H1 (cell line): Measurements from ENCODE around the gene C14orf93. TPM values are rescaled to one million over a fixed set of nuclear protein-coding genes. Genes with fewer than 3 reads are reported as not detected.

ENCODE experiments used
- CTCF ChIA-PET: fragments of 300-600 bp; sonication (Branson Sonifier 250); formaldehyde crosslinking; loops from one replicate; lab custom pipeline; 2021; ENCODE audit not compliant: partially characterized antibody; lab: Charles Lee
- POLR2A ChIA-PET: fragments of 300-600 bp; sonication (Branson Sonifier 250); formaldehyde crosslinking; loops from one replicate; lab custom pipeline; 2021; ENCODE audit warnings: inconsistent platforms; ENCODE audit not compliant: partially characterized antibody; lab: Charles Lee
- DNase-seq, 2 experiments: peaks; one replicate each; pipeline versions ENCODE4 v3.0.0 to v3.0.0-alpha.2; 2010 to 2022; ENCODE audit warnings: low spot score in 2 of 2, low read depth in 1 of 2, mixed read lengths in 1 of 2
- FAIRE-seq: peaks from 2 replicates; lab custom pipeline; 2011; peaks lifted over from hg19 to GRCh38; lab: Jason Lieb, UNC
- H2AFZ ChIP-seq: 2 replicates; pipeline ENCODE4 v1.8.1; 2012; ENCODE audit warnings: low read length, inconsistent platforms
- H2AK5ac ChIP-seq: 2 replicates; pipeline ENCODE4 v1.6.1; 2013; ENCODE audit warnings: low read depth, low read length
- H2BK120ac ChIP-seq: replicated peaks from 2 replicates; pipeline ENCODE3; 2013; ENCODE audit warnings: low read depth, low read length, inconsistent platforms
- H2BK12ac ChIP-seq: 2 replicates; pipeline ENCODE4 v1.6.1; 2013; ENCODE audit warnings: low read depth, low read length
- H2BK15ac ChIP-seq: 2 replicates; pipeline ENCODE4 v1.6.1; 2013; ENCODE audit warnings: low read length
- H2BK20ac ChIP-seq: 2 replicates; pipeline ENCODE4 v1.6.1; 2013; ENCODE audit warnings: low read length
- H2BK5ac ChIP-seq: 2 replicates; pipeline ENCODE4 v1.6.1; 2013; ENCODE audit warnings: low read depth, low read length
- H3K14ac ChIP-seq: 2 replicates; pipeline ENCODE4 v1.6.1; 2013; ENCODE audit warnings: inconsistent platforms; ENCODE audit not compliant: insufficient read length
- H3K18ac ChIP-seq: 2 replicates; pipeline ENCODE4 v1.6.1; 2013; ENCODE audit warnings: low read length; ENCODE audit errors: extremely low read depth
- H3K23ac ChIP-seq: 2 replicates; pipeline ENCODE4 v1.6.1; 2013; ENCODE audit warnings: inconsistent platforms; ENCODE audit not compliant: insufficient read length
- H3K23me2 ChIP-seq: 2 replicates; pipeline ENCODE4 v1.6.1; 2013; ENCODE audit warnings: low read depth, low read length
- H3K27ac ChIP-seq: 2 replicates; pipeline ENCODE4 v1.6.1; 2011; ENCODE audit warnings: low read depth, low read length, inconsistent platforms
- H3K27me3 ChIP-seq, 4 experiments: replicated peaks in 1 of 4; 1 replicate in 1 of 4; 2 replicates in 3 of 4; pipeline versions ENCODE4 v1.6.1 to v1.8.1; 2011 to 2013; ENCODE audit warnings: low read length in 3 of 4, mild to moderate bottlenecking in 3 of 4, inconsistent platforms in 2 of 4, mixed read lengths in 2 of 4, moderate library complexity in 1 of 4; ENCODE audit not compliant: control insufficient read depth in 3 of 4, insufficient read depth in 3 of 4; ENCODE audit errors: extremely low read depth in 1 of 4
- H3K36me3 ChIP-seq, 4 experiments: 2 replicates each; pipeline versions ENCODE4 v1.6.1 to v1.8.1; 2011 to 2013; ENCODE audit warnings: mild to moderate bottlenecking in 4 of 4, low read length in 3 of 4, moderate library complexity in 2 of 4, control low read depth in 1 of 4, inconsistent platforms in 1 of 4; ENCODE audit not compliant: insufficient read depth in 4 of 4, control insufficient read depth in 2 of 4
- H3K4ac ChIP-seq: replicated peaks from 2 replicates; pipeline ENCODE3; 2013; ENCODE audit warnings: low read length, low read depth, mixed read lengths, inconsistent platforms; ENCODE audit not compliant: insufficient read length
- H3K4me1 ChIP-seq, 4 experiments: replicated peaks in 1 of 4; 1 replicate in 1 of 4; 2 replicates in 3 of 4; pipeline versions ENCODE4 v1.6.1 to v1.8.1; 2011 to 2013; ENCODE audit warnings: low read length in 3 of 4, inconsistent platforms in 2 of 4, mixed read lengths in 1 of 4; ENCODE audit not compliant: insufficient read depth in 4 of 4, control insufficient read depth in 3 of 4
- H3K4me2 ChIP-seq, 2 experiments: 2 replicates each; pipeline versions ENCODE4 v1.6.1 to v1.8.1; 2011 to 2013; ENCODE audit warnings: low read depth in 2 of 2, low read length in 2 of 2, control low read depth in 1 of 2, inconsistent platforms in 1 of 2, mild to moderate bottlenecking in 1 of 2; ENCODE audit not compliant: insufficient read depth in 1 of 2
- H3K4me3 ChIP-seq, 4 experiments: fragments of 200-600, 300-600 bp in 1 of 4; sonication (generic), shearing (Covaris generic), sonication (Bioruptor Twin) in 1 of 4; 2 replicates each; pipeline versions ENCODE4 v1.5.1 to v1.8.1; 2011 to 2016; ENCODE audit warnings: low read length in 4 of 4, low read depth in 3 of 4, control low read depth in 2 of 4, inconsistent platforms in 2 of 4, mild to moderate bottlenecking in 2 of 4, mixed read lengths in 1 of 4, moderate library complexity in 1 of 4; ENCODE audit not compliant: insufficient read depth in 2 of 4; ENCODE audit errors: extremely low read depth in 1 of 4
- H3K56ac ChIP-seq: replicated peaks from 2 replicates; pipeline ENCODE3; 2013; ENCODE audit warnings: low read depth, mild to moderate bottlenecking, mixed read lengths, low read length, inconsistent platforms; ENCODE audit not compliant: insufficient read length
- H3K79me1 ChIP-seq: 2 replicates; pipeline ENCODE4 v1.6.1; 2013; ENCODE audit warnings: low read depth, low read length, control low read depth
- H3K79me2 ChIP-seq, 2 experiments: 2 replicates each; pipeline versions ENCODE4 v1.6.1 to v1.8.1; 2012 to 2013; ENCODE audit warnings: low read length in 2 of 2, mild to moderate bottlenecking in 2 of 2, inconsistent platforms in 1 of 2; ENCODE audit not compliant: insufficient read depth in 2 of 2, control insufficient read depth in 1 of 2
- H3K9ac ChIP-seq, 4 experiments: replicated peaks in 1 of 4; 1 replicate in 1 of 4; 2 replicates in 3 of 4; pipeline versions ENCODE4 v1.6.1 to v1.8.1; 2011 to 2013; ENCODE audit warnings: low read depth in 3 of 4, low read length in 3 of 4, control low read depth in 2 of 4, mild to moderate bottlenecking in 2 of 4, moderate library complexity in 2 of 4, inconsistent platforms in 1 of 4; ENCODE audit errors: extremely low read depth in 1 of 4
- H3K9me3 ChIP-seq, 2 experiments: 2 replicates each; pipeline versions ENCODE4 v1.6.1 to v1.8.1; 2012 to 2013; ENCODE audit warnings: mild to moderate bottlenecking in 2 of 2, moderate library complexity in 2 of 2, control low read depth in 1 of 2, inconsistent platforms in 1 of 2, low read depth in 1 of 2, low read length in 1 of 2, mixed read lengths in 1 of 2; ENCODE audit not compliant: insufficient read depth in 2 of 2
- H4K20me1 ChIP-seq, 2 experiments: replicated peaks in 1 of 2; 2 replicates each; pipeline versions ENCODE3 to v1.8.1; 2011 to 2013; ENCODE audit warnings: inconsistent platforms in 2 of 2, low read length in 2 of 2, mild to moderate bottlenecking in 1 of 2; ENCODE audit not compliant: insufficient read depth in 2 of 2, control insufficient read depth in 1 of 2
- H4K5ac ChIP-seq: 2 replicates; pipeline ENCODE4 v1.6.1; 2013; ENCODE audit warnings: low read length, low read depth, mixed read lengths, inconsistent platforms; ENCODE audit not compliant: insufficient read length
- H4K8ac ChIP-seq: 2 replicates; pipeline ENCODE4 v1.8.0; 2013; ENCODE audit warnings: mild to moderate bottlenecking, moderate library complexity, low read length, inconsistent platforms; ENCODE audit not compliant: insufficient read depth; ENCODE audit errors: extremely low read depth
- H4K91ac ChIP-seq: replicated peaks from 2 replicates; pipeline ENCODE3; 2013; ENCODE audit warnings: low read length, mixed read lengths, inconsistent platforms; ENCODE audit not compliant: insufficient read length
- CBX5 ChIP-seq: fragments of 300-800, 300-1000 bp; sonication (generic); IDR thresholded peaks from 2 replicates; pipeline ENCODE4 v1.7.1; 2016; ENCODE audit warnings: antibody characterized with exemption, low read length, low read depth
- EP300 ChIP-seq, 2 experiments: IDR thresholded peaks; 1 replicate in 1 of 2; 2 replicates in 1 of 2; pipeline ENCODE4 v1.6.1; 2011 to 2012; ENCODE audit warnings: low read depth in 2 of 2, low read length in 2 of 2, mild to moderate bottlenecking in 2 of 2, borderline replicate concordance in 1 of 2, inconsistent platforms in 1 of 2, moderate library complexity in 1 of 2
- JUND ChIP-seq: IDR thresholded peaks from 2 replicates; pipeline ENCODE4 v1.6.1; 2011; ENCODE audit warnings: mild to moderate bottlenecking, improper control_type of control experiment, low read length
- PHF8 ChIP-seq: fragments of 200-600 bp; sonication (generic); conservative IDR thresholded peaks from 2 replicates; pipeline ENCODE4 v1.7.1; 2012; ENCODE audit warnings: low read depth, mild to moderate bottlenecking, inconsistent platforms, low read length, moderate library complexity
- RAD21 ChIP-seq, 2 experiments: IDR thresholded peaks in 1 of 2; conservative IDR thresholded peaks in 1 of 2; 2 replicates each; pipeline ENCODE4 v1.6.1; 2011; ENCODE audit warnings: low read depth in 2 of 2, low read length in 2 of 2, improper control_type of control experiment in 1 of 2, inconsistent platforms in 1 of 2, mild to moderate bottlenecking in 1 of 2, moderate library complexity in 1 of 2
- RBBP5 ChIP-seq: IDR thresholded peaks from 2 replicates; pipeline ENCODE4 v1.7.1; 2012; ENCODE audit warnings: low read depth, mild to moderate bottlenecking, inconsistent platforms, low read length, moderate library complexity, borderline replicate concordance
- RFX5 ChIP-seq: IDR thresholded peaks from 2 replicates; pipeline ENCODE4 v1.6.1; 2011; ENCODE audit warnings: low read depth, low read length, improper control_type of control experiment, borderline replicate concordance
- RXRA ChIP-seq: IDR thresholded peaks from 2 replicates; pipeline ENCODE4 v1.6.1; 2011; ENCODE audit warnings: low read depth, mild to moderate bottlenecking, low read length, moderate library complexity; ENCODE audit not compliant: insufficient read depth
- SIX5 ChIP-seq: IDR thresholded peaks from 2 replicates; pipeline ENCODE4 v1.6.1; 2011; ENCODE audit warnings: mild to moderate bottlenecking, low read depth, low read length
- SP2 ChIP-seq: IDR thresholded peaks from 2 replicates; pipeline ENCODE4 v1.6.1; 2012; ENCODE audit warnings: mild to moderate bottlenecking, low read length, inconsistent platforms
- TAF1 ChIP-seq: IDR thresholded peaks from 2 replicates; pipeline ENCODE4 v1.6.1; 2011; ENCODE audit warnings: mild to moderate bottlenecking, low read depth, low read length
- WGBS, 2 experiments: shearing (Covaris generic) in 1 of 2; methylation state at CpG; one replicate each; pipeline versions ENCODE4 v1.1.6 to v1.1.7; 2013 to 2015; ENCODE audit warnings: low lambda C conversion rate in 2 of 2, mixed read lengths in 2 of 2, inconsistent platforms in 1 of 2, low coverage in 1 of 2, missing lambda C conversion rate in 1 of 2; ENCODE audit not compliant: insufficient replicate concordance in 2 of 2, insufficient coverage in 1 of 2, insufficient read length in 1 of 2; ENCODE audit errors: extremely low coverage in 1 of 2, missing lambda C conversion rate in 1 of 2; 5-methylcytosine and 5-hydroxymethylcytosine counted together
- polyA plus RNA-seq, 7 experiments: library from polyadenylated mRNA; depleted of rRNA in 3 of 7; stranded (reverse) in 5 of 7; unstranded in 2 of 7; fragments of >200 nt in 5 of 7; fragments of 200-250 nt in 2 of 7; gene quantifications; 1 replicate in 5 of 7; 2 replicates in 1 of 7; 4 replicates in 1 of 7; pipeline versions ENCODE4 v1.2.1 to v1.2.3, GENCODE V29; 2011 to 2013; ENCODE audit warnings: missing spikeins in 2 of 7, mixed read lengths in 2 of 7
- total RNA-seq: library from RNA; stranded (reverse); fragmentation: NEBNext Ultra II Directional; extraction: Animal tissue kit (Norgen Biotek cat#: 25700); gene quantifications from 2 replicates; pipeline ENCODE4 v1.2.1, GENCODE V29; 2021
- TF ChIP-seq, protein P1 (sequence below): IDR thresholded peaks from 2 replicates; pipeline ENCODE4 v1.6.1; 2012; ENCODE audit warnings: low read length, inconsistent platforms

C14orf93 gene
- total and polyA plus RNA-seq, 2 of the 8 experiments (the other 6 are each of a cell fraction or from before 2014, with no cell fraction given) = 7.8 to 8.2 TPM

DNA sequence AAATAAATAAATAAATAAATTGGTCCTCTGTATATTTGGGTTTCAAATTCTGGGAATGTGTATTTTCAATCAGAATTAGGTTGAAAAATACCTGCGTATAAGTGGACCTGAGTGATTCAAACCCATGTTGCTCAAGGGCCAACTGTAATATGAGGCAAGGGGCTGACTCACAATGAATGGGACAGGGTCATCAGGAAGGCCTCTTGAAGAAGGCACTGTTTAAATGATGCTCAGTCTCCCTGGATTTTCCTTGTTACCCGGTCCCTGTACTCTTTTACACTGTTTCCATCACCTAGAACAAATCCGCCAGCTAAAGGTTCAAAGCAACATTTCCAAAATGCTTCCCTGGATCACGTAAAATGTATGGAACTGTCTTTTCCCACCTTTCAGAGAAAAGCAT is 21.0 kb upstream of the C14orf93 start:
- no peak overlapping the region for H3K23ac ChIP-seq
- no peaks in the 10 kb centered on the region for H3K27me3 ChIP-seq
- H4K91ac ChIP-seq = no peak overlapping the region
- no peak for DNase-seq
- H3K9me3 ChIP-seq = no peaks in the 10 kb centered on the region
- H3K36me3 ChIP-seq = peaks cover 6 to 52% (median 41%) of the 10 kb centered on the region in 4 experiments
- ChIA-PET CTCF (interaction anchor here (1.1 to 2.2 kb wide), 6 partner anchors 12 to 44 kb away, joined by 3 to 7 read pairs (median 4); partner anchors contain the start of gene PSMB11), POLR2A (interaction anchor here (0.9 to 8.3 kb wide), 9 partner anchors 9 to 46 kb away, joined by 3 to 94 read pairs (median 5); partner anchors contain the start of gene CDH24)
- H4K20me1 ChIP-seq = peaks cover 3 to 4% of the 10 kb centered on the region in 2 experiments
- H3K4me3 ChIP-seq = no peak overlapping the region
- 96% methylated on average over 4 of the region's 4 CpGs; no CpG with 5 or more reads in 1 of the 2 experiments for WGBS, 2 experiments
- no peak overlapping the region for H2BK5ac ChIP-seq
- H3K18ac ChIP-seq = no peak overlapping the region
- peaks cover 0 to 3% (median 1%) of the 10 kb centered on the region in 4 experiments; a peak in 2 of 7 replicates for H3K4me1 ChIP-seq
- H3K14ac ChIP-seq = no peak overlapping the region
- H3K56ac ChIP-seq = no peak overlapping the region
- peaks cover 0 to 31% of the 10 kb centered on the region in 2 experiments; a peak in 3 of 4 replicates for H3K79me2 ChIP-seq
- no peak overlapping the region for H3K9ac ChIP-seq
- no peak overlapping the region for H3K4ac ChIP-seq
- no peak overlapping the region for H4K8ac ChIP-seq
- no peak overlapping the region for H2AFZ ChIP-seq
- no peak overlapping the region for H3K27ac ChIP-seq
- H3K4me2 ChIP-seq = no peak overlapping the region
- H3K79me1 ChIP-seq = peaks cover 5% of the 10 kb centered on the region
- peaks cover 3% of the 10 kb centered on the region for H3K23me2 ChIP-seq
- no peak for FAIRE-seq
- H2BK12ac ChIP-seq = no peak overlapping the region
- no peak overlapping the region for H2BK15ac ChIP-seq
- no peak overlapping the region for H2AK5ac ChIP-seq
- H2BK120ac ChIP-seq = no peak overlapping the region
- H4K5ac ChIP-seq = no peak overlapping the region
- H2BK20ac ChIP-seq = no peak overlapping the region
- TF ChIP-seq SIX5 = no peak
- TF ChIP-seq JUND = no peak
- no peak for TF ChIP-seq PHF8
- no peak for TF ChIP-seq CBX5
- TF ChIP-seq EP300 (IDR thresholded peaks at IDR 0.05; ENCODE audit: borderline replicate concordance in 1 of 2, low read depth in 2 of 2, low read length in 2 of 2) = no peak
- no peak for TF ChIP-seq RAD21 (IDR thresholded peaks at IDR 0.05 in 1 of 2, conservative IDR thresholded peaks at IDR 0.05 in 1 of 2; ENCODE audit: low read depth in 2 of 2, low read length in 2 of 2)
- TF ChIP-seq SP2 = no peak
- TF ChIP-seq RBBP5 = no peak
- no peak for TF ChIP-seq RFX5
- TF ChIP-seq TAF1 = no peak
- TF ChIP-seq, protein P1, sequence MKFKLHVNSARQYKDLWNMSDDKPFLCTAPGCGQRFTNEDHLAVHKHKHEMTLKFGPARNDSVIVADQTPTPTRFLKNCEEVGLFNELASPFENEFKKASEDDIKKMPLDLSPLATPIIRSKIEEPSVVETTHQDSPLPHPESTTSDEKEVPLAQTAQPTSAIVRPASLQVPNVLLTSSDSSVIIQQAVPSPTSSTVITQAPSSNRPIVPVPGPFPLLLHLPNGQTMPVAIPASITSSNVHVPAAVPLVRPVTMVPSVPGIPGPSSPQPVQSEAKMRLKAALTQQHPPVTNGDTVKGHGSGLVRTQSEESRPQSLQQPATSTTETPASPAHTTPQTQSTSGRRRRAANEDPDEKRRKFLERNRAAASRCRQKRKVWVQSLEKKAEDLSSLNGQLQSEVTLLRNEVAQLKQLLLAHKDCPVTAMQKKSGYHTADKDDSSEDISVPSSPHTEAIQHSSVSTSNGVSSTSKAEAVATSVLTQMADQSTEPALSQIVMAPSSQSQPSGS = no peak
- no peak for TF ChIP-seq RXRA
